ENCODE results near the gene TFF3.

Gene TFF3

DNA sequence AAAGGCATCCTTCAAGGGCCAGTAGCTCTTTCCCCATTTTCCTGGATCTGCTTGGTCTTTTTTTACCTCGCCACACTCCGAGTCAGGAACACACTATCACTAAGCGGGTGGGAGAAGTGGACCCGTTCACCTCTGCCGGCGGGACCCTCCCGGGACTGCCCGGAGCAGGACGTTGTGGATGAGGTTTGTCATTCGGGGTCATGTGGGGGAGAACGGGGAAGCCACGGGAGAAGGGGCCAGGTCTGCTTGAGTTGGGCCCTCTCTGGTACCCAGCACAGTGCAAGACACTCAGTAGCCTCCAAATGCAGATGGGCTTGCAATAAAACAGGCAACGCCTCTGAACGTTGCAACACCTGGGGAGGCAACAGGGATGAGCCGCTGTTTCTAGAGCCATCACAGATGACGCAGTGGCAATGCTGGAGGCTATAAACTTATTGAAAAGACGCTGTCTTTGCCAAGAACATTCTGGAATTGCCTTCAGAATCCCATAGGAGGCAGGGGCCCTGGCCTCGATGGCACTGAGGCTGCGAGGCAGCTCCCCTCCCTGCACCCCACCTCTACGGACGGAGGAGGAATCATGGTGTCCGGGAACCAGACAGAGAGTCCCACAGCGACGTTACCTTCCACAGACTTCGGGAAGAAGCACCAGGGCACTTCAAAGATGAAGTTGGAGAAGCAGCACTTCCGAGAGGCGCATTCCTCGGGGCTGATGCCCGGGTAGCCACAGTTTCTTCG is 31.8 kb upstream of the TFF3 start:
- DNase-seq: no peak

DNA sequence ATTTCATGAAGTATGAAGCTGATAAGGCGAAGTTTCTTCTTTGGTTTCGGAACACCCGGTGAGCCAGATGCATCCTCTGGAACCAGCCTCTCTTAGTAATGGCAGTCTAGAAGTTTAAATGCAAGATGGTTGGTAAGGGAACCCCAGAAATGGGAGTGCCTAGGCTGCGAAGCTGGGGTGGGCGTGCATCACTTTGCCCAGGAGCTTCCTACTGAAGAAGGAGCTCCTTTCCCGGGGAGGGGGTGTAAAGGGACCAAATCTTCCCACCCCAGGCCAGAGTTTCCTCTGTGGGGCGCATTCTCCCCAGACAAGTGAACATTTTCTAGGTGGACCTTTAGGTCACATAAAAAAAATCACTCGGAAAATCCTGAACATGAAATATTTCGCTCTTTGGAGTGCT is 31.2 kb upstream of the TFF3 start:
- no peak for DNase-seq

DNA sequence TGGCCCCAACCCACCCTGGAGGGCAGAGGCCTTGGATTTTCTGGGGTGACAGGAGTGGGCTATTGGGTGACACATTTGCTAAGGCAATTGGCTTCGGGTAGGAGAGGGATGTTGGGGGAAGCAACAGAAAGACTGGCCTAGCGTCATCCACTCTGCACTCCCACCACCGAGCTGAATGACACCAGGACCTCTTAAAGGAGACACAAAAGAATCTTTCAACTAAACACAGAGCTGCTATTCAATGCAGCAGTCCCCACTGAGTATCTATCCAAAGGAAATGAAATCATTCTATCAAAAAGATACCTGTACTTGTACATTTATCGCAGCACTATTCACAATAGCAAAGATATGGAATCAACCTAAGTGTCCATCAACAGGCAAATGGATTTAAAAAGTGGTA is 29.4 kb upstream of the TFF3 start:
- DNase-seq: no peak

DNA sequence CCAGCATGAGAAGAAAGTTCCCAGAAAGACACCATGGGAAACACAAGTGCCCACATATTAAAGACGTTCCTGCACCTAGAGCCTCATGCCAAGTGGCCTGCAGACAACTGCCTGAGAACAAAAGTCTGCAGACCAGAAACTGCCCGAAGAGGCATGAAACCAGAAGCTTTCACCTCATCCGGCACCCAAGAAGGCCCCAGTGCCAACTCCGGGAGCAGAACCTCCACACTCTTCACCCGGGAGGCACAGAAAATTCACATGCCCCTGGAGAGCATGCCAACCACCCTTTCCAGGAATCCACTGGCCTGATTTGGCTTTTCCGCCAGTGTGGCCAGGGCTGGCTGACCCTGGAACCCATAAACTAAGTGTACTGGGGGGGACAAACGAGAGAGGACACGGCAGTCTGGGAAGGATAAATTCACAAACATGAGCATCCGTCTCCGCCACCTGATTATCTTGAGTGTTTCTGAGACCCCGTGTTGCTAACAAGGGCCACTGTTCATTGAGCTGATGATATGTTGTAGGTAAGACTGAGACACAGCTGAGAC is 28.8 kb upstream of the TFF3 start:
- no peak for DNase-seq

DNA sequence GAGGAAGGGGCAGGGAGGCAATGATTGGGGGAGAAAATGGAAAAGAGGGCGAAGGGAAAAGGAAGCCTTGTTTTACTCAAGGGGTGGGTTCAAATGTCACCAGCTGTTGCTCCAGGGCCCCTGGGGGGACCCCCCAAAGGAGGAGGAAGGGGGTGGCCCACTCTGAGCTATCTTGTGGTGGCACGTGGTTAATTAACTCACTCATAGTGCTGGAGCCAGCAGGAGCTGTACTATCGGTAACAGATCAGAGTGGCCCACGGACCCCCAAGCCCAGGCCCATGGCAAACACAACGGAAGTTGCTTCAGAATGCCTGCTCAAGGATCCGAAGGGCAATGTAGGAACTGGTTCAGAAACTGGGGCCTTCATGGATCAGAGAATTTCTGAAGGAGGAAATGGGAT is 28.3 kb upstream of the TFF3 start:
- DNase-seq: no peak

DNA sequence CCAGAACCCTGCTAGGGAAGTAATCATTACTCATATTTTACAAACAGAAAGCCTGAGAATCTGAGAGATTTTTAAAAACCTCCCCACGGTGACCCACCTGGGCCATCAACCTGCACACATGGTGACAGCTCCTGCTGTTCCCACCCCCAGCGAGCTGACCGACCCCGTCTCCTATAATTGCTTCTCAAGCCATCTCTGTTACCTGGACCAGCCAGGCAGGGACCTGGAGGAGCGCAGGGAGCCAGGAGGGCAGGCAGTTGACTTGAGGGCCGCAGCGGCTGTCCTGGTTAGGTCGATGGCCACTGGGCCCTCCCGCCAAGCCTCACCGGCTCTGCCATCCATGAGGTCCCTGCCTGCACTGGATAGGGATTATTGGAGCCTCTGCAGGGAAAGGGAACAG is 27.9 kb upstream of the TFF3 start:
- DNase-seq: no peak

DNA sequence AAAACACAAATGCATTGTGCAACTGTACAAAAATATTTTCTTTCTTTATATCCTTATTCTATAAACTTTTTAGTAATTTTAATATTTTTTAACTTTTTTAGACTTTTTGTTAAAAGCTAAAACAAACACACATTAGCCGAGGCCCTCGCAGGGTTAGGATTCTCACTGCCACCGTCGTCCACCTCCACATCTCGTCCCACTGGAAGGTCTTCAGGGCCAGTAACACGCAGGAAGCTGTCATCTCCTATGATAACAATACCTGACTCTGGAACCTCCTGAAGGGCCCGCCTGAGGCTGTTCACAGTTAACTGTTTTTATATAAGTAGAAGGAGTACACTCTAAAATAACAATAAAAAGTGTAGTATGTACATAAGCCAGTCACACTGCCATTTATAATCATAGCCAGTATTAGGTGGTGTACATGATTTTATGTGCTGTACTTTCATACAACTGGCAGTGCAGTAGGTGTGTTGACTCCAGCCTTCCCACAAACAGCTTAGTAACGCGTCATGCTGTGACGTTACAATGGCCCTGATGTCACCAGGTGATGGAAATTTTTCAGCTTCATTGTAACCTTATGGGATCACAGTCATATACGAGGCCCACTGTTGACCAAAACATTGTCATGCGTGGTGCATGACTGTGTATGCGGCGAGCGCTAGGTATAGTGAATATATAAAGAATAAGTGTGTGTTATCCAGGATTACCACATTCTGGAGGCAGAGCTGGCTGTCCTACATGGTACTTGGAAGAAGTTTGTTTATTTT is 26.8 kb upstream of the TFF3 start:
- no peak for DNase-seq

DNA sequence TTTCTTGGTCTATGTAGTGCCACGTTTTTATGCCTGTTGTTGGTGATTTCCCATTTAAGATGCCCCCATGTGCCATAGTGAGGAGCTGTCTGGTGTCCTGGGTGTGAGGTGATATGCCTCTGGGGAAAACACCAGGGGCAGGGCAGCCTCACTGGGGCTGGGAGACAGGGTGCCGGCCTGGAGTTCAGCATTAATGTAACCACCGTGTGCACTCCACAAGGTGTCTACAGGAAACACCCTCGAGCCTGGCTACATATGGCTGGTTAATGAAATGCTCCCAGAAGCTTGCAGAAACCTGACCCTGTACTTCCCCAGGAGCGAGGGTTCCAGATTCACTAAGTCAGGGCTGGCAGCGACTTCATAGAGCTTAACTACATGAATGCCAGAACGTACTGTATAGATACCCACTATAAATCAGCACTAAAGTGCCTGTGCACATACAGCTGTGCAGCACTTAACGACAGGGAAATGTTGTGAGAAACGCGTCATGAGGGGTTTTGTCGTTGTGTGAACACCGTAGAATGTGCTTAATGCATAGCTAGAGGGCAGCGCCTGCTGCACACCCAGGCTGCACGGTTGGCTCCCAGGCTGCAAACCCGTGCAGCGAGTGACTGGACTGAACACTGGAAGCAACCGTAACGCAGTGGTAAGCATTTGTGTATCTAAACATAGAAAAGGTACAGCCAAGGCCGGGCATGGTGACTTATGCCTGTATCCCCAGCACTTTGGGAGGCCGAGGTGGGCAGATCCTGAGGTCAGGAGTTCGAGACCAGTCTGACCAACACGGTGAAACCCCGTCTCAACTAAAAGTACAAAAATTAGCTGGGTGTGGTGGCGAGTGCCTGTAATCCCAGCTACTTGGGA is 25.2 kb upstream of the TFF3 start:
- no peak for DNase-seq

DNA sequence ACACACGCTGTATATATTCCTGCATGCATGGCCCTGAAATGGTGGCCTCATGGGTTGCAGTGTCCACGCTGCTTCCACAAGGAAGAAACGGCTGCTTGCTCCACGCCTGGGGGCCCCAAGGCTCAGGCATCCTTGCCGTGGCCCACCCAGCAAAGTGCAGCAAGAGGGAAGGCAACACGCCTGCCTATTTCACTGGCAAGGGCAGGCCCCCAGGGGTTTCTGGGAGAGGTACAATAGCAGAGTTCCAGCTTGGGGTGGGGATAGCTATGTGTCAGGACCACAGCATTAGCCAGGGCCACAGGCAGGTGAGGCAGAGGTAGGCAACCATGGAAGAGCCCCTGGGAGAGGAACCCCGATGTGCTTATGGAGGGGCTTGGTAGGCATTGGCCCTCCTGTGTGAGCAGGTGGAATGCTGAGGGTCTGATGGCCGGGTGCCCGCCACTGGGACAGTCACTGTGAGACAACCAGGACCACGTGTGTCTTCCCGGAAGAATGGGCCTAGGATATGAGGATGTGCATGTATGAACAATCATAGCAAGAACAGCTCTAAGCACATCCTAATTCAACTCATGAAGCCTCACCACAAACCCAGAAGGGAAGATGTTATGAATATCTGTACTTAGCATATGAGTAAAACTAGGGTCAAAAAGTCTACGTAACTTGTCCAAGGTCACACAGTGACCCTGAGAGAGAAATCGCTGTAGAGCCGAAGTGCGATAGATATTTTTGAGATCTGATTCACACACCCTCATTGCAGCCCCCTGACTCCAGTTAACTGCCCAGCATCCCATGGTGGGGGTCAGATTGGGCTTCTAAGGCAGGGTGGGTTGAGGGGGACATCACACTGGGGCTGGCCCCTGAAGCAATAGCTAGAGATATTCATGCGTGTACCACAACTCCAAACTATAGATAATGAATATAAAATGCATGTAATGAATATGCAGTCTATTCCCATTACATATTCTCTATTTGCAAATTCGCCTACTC is 23.8 kb upstream of the TFF3 start:
- DNase-seq: no peak

DNA sequence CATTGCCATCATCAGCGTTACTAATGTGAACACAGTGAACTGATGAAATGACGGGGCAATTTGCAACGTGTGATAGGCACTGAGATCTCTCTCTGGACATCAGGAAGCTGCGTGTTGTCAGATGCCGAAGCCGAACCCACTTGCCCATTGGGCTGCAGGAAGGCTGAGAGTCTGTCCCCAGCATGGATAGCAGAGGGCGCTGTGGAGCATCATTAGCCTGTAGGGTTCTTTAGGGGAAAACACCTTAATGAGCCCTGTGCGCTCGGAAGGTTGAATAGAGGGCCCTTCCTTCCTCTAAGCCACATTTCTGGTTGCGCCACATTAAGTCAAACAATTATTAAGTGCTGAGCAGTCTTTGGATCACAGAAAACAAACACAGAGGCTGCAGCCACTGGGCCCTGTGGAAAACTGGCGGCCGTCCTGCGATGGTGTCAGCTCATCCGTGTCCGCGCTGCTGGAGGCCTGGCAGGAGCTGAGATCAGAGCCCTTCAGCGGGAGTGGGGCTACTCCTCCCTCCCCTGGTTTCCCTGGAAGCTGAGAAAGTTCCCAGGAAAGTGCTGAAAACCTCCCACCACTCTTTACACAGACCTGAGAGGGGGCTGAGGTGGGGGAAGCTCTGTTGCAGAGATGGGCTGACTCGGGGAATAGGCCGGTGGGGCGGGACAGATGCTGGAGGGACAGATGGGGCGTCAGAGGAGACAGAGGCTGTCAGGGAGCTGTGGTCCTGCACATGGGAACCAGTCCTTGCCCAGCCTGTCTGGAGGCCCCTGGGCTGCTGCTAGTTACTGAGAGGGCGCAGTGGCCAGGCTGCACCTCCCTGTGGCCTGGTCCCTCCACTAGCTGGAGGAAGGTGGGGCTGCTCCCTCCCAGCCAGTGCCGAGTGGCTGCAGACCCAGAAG is 22.9 kb upstream of the TFF3 start:
- DNase-seq: peak; percentile 95

DNA sequence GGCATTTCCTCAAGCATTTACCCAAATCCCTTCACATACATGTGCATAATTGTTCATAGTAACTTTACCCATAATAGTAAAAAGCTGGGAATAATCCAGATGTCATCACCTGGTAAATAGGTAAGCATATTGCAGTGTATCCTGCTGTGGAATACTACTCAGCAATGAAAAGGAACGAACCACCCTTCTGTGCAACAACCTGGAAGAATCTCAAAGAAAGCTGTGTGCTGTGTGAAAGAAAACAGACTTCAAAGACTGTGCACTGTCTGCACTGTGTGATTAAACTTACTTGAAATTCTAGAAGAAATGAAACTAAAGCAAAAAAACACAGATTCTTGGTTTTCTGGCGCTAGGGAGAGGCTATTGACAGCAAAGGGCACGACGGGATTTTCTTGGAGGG is 22.1 kb upstream of the TFF3 start:
- DNase-seq: no peak

DNA sequence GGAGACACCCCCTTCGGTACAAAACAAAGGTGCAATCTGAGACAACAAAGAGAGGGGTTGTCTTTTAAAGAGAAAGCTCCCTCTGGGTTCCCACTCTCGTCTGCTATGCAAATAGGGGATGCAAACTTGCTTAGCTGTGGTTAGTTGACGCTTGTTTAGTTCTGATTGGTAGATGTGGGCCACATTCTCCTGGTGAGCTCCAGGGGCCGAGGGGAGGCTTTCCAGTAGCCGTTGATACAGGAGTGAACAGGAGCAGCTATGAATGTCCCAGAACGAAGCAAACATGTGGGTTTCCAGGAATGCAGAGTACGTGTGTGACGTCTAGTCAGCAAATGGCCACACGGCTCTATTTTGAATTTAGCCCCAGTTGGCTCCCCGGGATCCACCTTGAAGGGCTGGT is 20.8 kb upstream of the TFF3 start:
- no peak for DNase-seq

DNA sequence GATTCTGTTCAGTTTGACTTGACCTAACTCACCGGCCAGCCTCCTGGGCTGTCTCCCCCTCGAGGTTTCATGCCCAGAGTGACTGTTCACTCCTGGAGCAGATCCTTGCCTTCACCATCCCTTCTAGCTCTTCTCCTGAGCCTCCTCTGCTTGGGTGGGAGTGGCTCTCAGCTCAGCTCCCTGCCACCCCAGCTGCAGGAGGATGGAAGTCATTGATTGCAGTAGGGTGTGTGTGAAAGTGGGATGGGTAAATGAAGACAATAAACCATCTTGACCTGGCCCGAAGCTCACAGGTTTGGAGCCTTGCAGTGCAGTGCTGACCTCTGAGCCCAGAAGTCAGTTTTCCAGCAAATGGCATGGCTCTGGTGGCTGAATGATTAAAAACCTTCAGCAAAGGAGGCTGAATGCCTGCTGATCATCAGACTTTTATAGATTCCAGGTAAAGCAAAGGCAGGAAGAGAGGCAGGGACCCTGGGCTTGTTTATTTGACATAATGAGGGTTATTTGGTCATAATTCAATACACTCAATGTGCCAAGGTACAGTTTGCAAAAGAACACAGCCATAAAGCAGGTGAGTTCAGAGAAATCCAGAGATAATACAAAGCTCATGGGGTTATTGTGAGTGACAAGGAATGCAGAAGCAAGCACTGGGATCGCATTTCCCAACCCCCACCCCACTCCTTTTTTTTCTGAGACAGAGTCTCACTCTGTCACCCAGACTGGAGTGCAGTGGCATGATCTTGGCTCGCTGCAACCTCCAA is 17.5 kb upstream of the TFF3 start:
- DNase-seq: no peak

DNA sequence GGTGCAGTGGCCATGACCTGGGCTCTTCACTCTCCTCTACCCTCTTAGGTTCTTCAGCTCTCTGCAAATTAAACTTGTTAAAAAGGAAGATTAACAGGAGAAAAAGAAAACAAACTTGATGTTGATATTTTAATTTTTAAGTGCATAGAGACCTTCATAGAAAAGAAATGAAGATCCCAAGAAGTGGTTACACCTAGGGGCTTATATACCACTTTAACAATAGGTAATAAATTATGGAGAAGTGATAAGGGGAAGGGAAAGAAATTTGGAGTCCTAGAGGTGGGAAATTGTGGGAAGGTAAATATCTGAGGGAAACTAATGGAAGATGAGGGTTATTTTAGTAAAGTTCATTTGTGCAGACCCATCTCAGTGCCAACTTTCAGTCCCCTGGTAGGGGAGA is 16.5 kb upstream of the TFF3 start:
- peak; percentile 9 for DNase-seq

DNA sequence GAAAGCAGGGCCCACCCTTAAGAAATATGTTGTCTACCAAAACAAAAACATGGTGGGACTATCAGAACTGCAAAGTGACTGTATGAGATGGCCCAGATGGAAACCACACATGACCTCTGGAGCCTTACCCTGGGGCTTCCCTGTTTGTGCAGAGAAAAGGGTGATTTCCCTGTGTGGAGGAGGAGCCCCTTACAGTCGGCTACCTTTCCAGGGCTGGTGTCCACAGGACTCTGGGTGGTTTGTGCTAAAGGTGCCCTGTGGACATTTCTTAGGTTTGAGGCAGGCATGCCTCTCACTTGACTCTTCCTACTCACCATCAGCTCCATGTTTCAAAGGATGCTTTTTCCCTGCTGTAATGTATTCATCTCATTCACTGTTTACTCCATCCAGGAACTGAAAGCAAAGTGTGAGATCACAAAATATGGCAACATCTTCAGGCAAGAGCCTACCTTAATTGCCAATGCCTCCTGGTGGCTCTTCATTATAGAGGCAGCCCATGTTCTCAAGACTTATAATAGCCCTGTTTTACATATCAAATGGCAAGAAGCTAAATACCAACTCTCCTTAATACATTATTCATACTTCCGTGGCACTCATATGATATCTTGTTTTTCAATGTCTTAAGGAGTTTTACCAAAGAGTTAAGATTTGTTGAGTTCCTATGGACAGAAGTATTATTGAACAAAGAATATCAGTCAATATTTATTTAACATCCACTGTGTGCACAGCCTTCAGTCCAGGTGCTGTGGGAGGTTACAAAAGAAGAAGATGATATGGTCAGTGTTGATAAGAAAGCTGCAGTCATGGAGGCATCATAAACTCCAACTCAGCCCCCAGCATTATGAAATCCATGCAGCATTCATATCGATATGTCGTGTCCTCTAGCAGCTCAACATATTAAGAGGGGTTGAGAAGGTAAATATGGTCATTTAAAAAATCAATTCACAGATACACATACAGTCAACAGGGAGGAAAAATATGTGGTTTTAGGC is 15.5 kb upstream of the TFF3 start:
- DNase-seq: no peak

DNA sequence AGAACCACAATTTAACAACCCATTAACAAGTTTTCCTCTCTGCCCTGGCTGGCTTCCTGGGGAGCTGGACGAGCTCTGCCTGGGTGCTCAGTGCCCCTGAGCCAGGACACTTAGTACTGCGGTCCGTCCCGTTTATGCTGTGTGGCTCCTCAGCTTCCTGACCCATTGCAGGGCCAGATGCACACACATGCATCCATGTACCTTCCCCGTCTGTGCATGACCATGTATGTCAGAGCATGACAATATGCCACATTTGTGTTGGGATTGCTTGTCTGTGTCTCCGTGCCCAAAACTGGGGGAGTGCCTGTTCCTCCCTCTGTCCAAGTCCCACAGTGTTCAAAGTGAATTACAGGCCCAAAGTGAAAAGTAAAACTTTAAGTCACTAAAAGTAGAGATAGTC is 9.7 kb upstream of the TFF3 start:
- no peak for DNase-seq

DNA sequence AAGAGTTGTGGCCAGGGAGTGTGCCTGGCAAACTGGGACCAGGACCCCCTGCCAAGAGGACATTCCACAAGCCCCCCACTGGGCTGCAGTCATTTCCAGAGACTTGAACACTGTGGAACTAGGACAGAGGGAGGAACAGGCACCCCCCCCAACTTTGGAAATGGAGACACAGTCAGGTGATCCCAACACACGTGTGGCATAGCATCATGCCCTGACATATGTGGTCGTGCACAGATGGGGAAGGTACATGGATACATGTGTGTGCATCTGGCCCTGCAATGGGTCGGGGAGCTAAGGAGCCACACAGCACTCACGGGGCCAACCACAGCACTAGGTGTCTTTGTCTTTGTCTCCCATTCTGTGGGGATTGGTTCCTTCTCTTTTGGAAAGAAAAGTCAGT is 6.6 kb upstream of the TFF3 start:
- no peak for DNase-seq

DNA sequence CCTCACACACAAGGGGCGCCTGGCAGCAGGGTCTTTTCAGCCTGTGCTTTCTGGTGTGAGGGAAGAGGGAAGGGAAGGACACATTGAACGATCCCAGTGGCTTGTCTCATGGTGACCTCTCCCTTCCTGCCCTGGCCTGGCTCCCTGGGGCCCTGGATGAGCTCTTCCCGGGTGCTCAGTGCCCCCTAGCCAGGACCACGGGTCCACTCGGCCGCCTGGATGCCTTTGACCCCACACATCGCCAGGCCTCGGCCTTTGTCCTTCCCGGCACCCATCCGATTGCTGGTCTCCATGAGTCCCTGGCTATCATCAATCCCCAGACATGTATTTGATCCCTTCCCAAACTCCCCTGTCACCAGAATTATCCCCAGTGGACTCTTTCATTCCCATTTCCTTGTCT is 6.0 kb upstream of the TFF3 start:
- DNase-seq: no peak

DNA sequence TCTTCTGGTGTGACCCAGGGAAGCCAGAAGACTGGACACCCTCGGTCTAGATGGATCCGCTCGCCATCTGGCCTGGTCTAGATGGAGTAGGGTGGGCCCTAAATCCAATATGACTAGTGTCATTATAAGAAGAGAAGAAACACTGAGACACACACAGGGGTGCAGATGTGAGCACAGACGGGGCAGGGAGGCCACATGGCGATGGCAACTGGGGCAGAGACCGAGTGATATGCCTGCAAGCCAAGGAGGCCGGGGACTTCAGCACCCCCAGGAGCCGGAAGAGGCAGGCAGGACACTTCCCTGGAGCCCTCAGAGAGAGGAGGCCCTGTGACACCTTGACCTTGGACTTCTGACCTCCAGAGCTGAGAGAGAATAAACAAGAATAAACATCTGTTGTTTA is 5.6 kb upstream of the TFF3 start:
- DNase-seq: no peak
